Measurements from ENCODE around the gene SHISA6.
"Not testable (repeated sequence)": the region's sequence is repeated elsewhere in the genome, so short reads cannot be mapped to it uniquely, and the experiment has no call there.

Gene SHISA6

GRCh38 chr17:11301874-11302273, 60.9 kb downstream of the SHISA6 start:
- in situ Hi-C loops (cut with MboI; ENCODE audit: low sequenced_read_pairs) = not testable (repeated sequence)

- in situ Hi-C loops (cut with MboI; ENCODE audit: low sequenced_read_pairs) = no loop called here
These were observed 61.6 kb downstream of the SHISA6 start for GRCh38 chr17:11302401-11303186.

GRCh38 chr17:11303773-11304394, 62.9 kb downstream of the SHISA6 start:
- in situ Hi-C loops (cut with MboI; ENCODE audit: low sequenced_read_pairs) = no loop called here

GRCh38 chr17:11304568-11304967, 63.6 kb downstream of the SHISA6 start:
- in situ Hi-C loops (cut with MboI; ENCODE audit: low sequenced_read_pairs) = no loop called here

GRCh38 chr17:11305524-11305923, 64.5 kb downstream of the SHISA6 start:
- in situ Hi-C loops (cut with MboI; ENCODE audit: low sequenced_read_pairs) = no loop called here

GRCh38 chr17:11308531-11308930, 67.5 kb downstream of the SHISA6 start:
- in situ Hi-C loops (cut with MboI; ENCODE audit: low sequenced_read_pairs) = no loop called here

- in situ Hi-C loops (cut with MboI; ENCODE audit: low sequenced_read_pairs) = no loop called here
These were observed 68.0 kb downstream of the SHISA6 start for GRCh38 chr17:11309033-11309432.

GRCh38 chr17:11309850-11310249, 68.8 kb downstream of the SHISA6 start:
- in situ Hi-C loops (cut with MboI; ENCODE audit: low sequenced_read_pairs) = no loop called here

GRCh38 chr17:11316451-11316850, 75.4 kb downstream of the SHISA6 start:
- in situ Hi-C loops (cut with MboI; ENCODE audit: low sequenced_read_pairs) = not testable (repeated sequence)

- in situ Hi-C loops (cut with MboI; ENCODE audit: low sequenced_read_pairs) = no loop called here
These were observed 77.2 kb downstream of the SHISA6 start for GRCh38 chr17:11318207-11318606.

GRCh38 chr17:11319894-11320293, 78.9 kb downstream of the SHISA6 start:
- in situ Hi-C loops (cut with MboI; ENCODE audit: low sequenced_read_pairs) = no loop called here

- in situ Hi-C loops (cut with MboI; ENCODE audit: low sequenced_read_pairs) = no loop called here
These were observed 83.0 kb downstream of the SHISA6 start for GRCh38 chr17:11324021-11324420.

GRCh38 chr17:11324846-11325420, 83.9 kb downstream of the SHISA6 start:
- in situ Hi-C loops (cut with MboI; ENCODE audit: low sequenced_read_pairs) = no loop called here

- in situ Hi-C loops (cut with MboI; ENCODE audit: low sequenced_read_pairs) = no loop called here
These were observed 85.5 kb downstream of the SHISA6 start for GRCh38 chr17:11326492-11326891.

GRCh38 chr17:11328770-11329169, 87.8 kb downstream of the SHISA6 start:
- in situ Hi-C loops (cut with MboI; ENCODE audit: low sequenced_read_pairs) = no loop called here

- in situ Hi-C loops (cut with MboI; ENCODE audit: low sequenced_read_pairs) = no loop called here
These were observed 89.0 kb downstream of the SHISA6 start for GRCh38 chr17:11330006-11330405.

GRCh38 chr17:11330826-11331225, 89.8 kb downstream of the SHISA6 start:
- in situ Hi-C loops (cut with MboI; ENCODE audit: low sequenced_read_pairs) = no loop called here

- in situ Hi-C loops (cut with MboI; ENCODE audit: low sequenced_read_pairs) = no loop called here
These were observed 90.8 kb downstream of the SHISA6 start for GRCh38 chr17:11331547-11332513.

GRCh38 chr17:11332706-11333105, 91.7 kb downstream of the SHISA6 start:
- in situ Hi-C loops (cut with MboI; ENCODE audit: low sequenced_read_pairs) = no loop called here

GRCh38 chr17:11334493-11334892, 93.5 kb downstream of the SHISA6 start:
- in situ Hi-C loops (cut with MboI; ENCODE audit: low sequenced_read_pairs) = no loop called here

GRCh38 chr17:11336290-11336689, 95.3 kb downstream of the SHISA6 start:
- in situ Hi-C loops (cut with MboI; ENCODE audit: low sequenced_read_pairs) = no loop called here
